GM21825 (cell line): ENCODE results near the gene TIPARP.
"Not testable (repeated sequence)": the region's sequence is repeated elsewhere in the genome, so short reads cannot be mapped to it uniquely, and the experiment has no call there.

ENCODE experiments used
- ATAC-seq: cut with Tn5 transposase; IDR thresholded peaks from one replicate; pipeline ENCODE4 v1.9.1; 2021; ENCODE audit warnings: mild to moderate bottlenecking, moderate library complexity; ENCODE audit not compliant: unreplicated experiment

The TIPARP gene

GRCh38 chr3:156707588-156707987 lies 33.2 kb downstream of the TIPARP start:
- ATAC-seq = no peak

GRCh38 chr3:156710429-156710828 lies 36.0 kb downstream of the TIPARP start:
- no peak for ATAC-seq

- ATAC-seq = no peak
Observed at GRCh38 chr3:156711113-156711512, 36.7 kb downstream of the TIPARP start.

GRCh38 chr3:156711944-156712343 lies 37.6 kb downstream of the TIPARP start:
- peak; percentile 71 for ATAC-seq

GRCh38 chr3:156716105-156716862 lies 41.9 kb downstream of the TIPARP start:
- no peak for ATAC-seq

- no peak for ATAC-seq
Observed at GRCh38 chr3:156718622-156719306, 44.4 kb downstream of the TIPARP start.

GRCh38 chr3:156720826-156721225 lies 46.4 kb downstream of the TIPARP start:
- ATAC-seq = no peak

GRCh38 chr3:156721687-156722618 lies 47.6 kb downstream of the TIPARP start:
- ATAC-seq = no peak

GRCh38 chr3:156723182-156723619 lies 48.8 kb downstream of the TIPARP start:
- ATAC-seq = peak; percentile 43

GRCh38 chr3:156725682-156726081 lies 51.3 kb downstream of the TIPARP start:
- ATAC-seq = no peak

GRCh38 chr3:156726456-156726855 lies 52.1 kb downstream of the TIPARP start:
- ATAC-seq = no peak

GRCh38 chr3:156727519-156728205 lies 53.3 kb downstream of the TIPARP start:
- ATAC-seq = peak; percentile 84

GRCh38 chr3:156728267-156728985 lies 54.0 kb downstream of the TIPARP start:
- ATAC-seq = no peak

GRCh38 chr3:156729460-156730179 lies 55.2 kb downstream of the TIPARP start:
- ATAC-seq = no peak

- ATAC-seq = no peak
Observed at GRCh38 chr3:156731813-156732212, 57.4 kb downstream of the TIPARP start.

- ATAC-seq = no peak
Observed at GRCh38 chr3:156732261-156732660, 57.9 kb downstream of the TIPARP start.

- no peak for ATAC-seq
Observed at GRCh38 chr3:156732715-156733421, 58.5 kb downstream of the TIPARP start.

GRCh38 chr3:156734661-156735060 lies 60.3 kb downstream of the TIPARP start:
- ATAC-seq = not testable (repeated sequence)

GRCh38 chr3:156735471-156735870 lies 61.1 kb downstream of the TIPARP start:
- no peak for ATAC-seq
